ENCODE results near the gene SLC44A5.

The SLC44A5 gene

DNA sequence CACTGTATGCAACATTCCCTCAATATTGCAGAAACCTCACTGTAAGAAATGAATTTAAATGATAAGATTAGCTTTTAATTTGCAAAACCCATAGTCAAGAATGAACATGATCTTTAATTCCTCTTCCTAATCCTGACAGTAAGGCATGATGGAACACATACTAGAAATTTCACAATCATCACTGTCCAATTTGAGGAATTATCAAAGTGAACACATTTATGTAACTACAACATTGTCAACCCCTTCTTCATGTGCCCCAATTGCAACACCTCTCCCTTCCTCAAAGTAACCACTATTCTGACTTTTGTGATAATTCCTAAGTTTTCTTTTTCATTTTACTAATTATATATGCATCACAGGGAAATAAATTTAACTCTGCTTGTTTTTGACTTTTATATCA is 373.6 kb downstream of the SLC44A5 start:
- DNase-seq (ENCODE audit: low read depth), result no peak
- TF ChIP-seq, protein P1, sequence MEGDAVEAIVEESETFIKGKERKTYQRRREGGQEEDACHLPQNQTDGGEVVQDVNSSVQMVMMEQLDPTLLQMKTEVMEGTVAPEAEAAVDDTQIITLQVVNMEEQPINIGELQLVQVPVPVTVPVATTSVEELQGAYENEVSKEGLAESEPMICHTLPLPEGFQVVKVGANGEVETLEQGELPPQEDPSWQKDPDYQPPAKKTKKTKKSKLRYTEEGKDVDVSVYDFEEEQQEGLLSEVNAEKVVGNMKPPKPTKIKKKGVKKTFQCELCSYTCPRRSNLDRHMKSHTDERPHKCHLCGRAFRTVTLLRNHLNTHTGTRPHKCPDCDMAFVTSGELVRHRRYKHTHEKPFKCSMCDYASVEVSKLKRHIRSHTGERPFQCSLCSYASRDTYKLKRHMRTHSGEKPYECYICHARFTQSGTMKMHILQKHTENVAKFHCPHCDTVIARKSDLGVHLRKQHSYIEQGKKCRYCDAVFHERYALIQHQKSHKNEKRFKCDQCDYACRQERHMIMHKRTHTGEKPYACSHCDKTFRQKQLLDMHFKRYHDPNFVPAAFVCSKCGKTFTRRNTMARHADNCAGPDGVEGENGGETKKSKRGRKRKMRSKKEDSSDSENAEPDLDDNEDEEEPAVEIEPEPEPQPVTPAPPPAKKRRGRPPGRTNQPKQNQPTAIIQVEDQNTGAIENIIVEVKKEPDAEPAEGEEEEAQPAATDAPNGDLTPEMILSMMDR (IDR thresholded peaks at IDR 0.05; ENCODE audit: insufficient read depth, low read depth, low read length, missing control alignments), result no peak
- H3K4me3 ChIP-seq (ENCODE audit: low read length), result no peak overlapping the region

DNA sequence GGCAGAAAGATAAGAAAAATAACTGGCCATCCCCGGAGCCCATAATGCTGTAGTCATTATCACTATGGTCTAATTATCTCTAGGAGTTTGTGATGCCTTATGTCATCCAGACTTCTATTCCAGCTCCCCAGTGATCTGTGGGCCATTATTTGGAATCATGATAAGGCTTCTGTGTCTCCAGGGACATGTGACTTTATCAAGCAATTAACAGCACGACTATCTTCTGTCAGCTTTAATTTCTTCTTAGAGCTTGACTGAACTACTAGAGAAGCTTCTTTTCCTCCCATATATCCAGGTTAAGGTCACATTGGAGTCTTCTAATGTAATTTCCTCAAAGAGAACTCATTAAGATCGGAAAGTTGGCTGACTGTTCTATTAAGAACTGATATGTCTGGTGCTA is 376.4 kb downstream of the SLC44A5 start:
- no peak overlapping the region for H3K4me3 ChIP-seq (ENCODE audit: low read length)
- TF ChIP-seq, protein P1 (IDR thresholded peaks at IDR 0.05; ENCODE audit: insufficient read depth, low read depth, low read length, missing control alignments), result no peak
- DNase-seq (ENCODE audit: low read depth), result no peak

DNA sequence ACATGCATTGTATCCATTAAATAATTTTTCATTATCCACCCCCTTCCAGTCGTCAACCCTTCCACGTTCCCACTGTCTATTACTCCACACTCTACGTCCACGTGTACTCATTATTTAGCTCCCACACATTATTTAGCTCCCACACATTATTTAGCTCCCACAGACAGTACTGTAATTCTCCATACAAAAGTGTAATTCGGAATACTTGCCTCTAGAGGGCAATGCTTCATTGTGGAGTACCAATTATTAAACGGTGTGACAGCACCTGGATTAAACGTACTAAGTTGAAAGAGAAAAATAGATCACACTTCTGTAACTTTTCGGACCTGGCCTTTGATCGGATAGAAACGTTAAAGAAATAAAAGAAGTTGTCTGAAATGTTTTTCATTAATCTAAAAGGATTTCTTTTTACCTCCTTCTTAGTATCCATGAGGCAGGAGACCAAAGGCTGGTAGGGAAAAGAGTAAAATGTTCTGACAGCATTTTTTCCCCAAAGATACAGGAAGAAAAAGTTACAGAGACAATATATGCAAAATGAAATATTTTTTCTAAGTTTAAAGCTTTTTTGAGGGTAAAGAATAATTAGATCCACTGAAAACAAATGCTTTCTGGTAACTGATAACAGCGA is 377.5 kb downstream of the SLC44A5 start:
- DNase-seq (ENCODE audit: low read depth), result peak; percentile 59
- TF ChIP-seq, protein P1 (IDR thresholded peaks at IDR 0.05; ENCODE audit: insufficient read depth, low read depth, low read length, missing control alignments), result peak; percentile 61
- no peak overlapping the region for H3K4me3 ChIP-seq (ENCODE audit: low read length)

DNA sequence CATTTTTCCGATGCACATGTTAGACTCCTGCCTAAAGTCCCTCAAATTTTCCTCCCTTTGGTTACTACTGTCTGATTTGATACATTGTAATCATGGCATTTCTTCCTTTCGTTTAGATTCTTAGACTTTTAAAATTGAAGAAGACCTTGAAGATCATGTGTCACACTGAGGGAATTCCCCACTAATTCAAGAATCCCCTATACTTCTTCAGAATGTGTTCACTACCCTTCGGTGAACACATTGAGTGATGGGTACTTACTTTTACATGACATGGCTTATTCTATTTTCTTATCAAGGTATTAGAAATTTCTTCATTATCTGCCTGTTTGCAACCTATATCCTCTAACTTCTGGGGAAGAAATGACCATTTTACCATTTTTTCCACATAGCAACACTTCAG is 390.8 kb downstream of the SLC44A5 start:
- TF ChIP-seq, protein P1 (IDR thresholded peaks at IDR 0.05; ENCODE audit: insufficient read depth, low read depth, low read length, missing control alignments), result no peak
- H3K4me3 ChIP-seq (ENCODE audit: low read length), result no peak overlapping the region
- no peak for DNase-seq (ENCODE audit: low read depth)

DNA sequence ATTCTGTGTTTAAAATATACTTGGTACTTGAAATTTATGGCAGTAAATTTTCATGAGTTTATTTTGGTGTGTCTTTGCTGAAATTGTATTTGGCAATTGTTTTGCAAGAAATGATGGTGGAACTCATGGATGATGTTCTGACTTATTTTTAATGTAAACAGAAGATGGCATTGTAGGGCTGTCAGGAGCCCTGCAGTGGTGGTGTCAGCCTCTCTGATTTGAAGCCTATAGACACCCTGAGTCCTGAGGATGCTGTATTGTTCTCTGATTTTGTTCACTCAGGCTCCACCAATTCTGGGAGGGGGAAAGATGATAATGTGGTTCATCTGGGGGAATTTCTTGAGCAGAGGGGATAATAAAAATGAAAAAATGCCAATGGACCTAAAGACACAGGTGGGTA is 396.9 kb downstream of the SLC44A5 start:
- no peak overlapping the region for H3K4me3 ChIP-seq (ENCODE audit: low read length)
- TF ChIP-seq, protein P1 (IDR thresholded peaks at IDR 0.05; ENCODE audit: insufficient read depth, low read depth, low read length, missing control alignments), result no peak
- DNase-seq (ENCODE audit: low read depth), result no peak

DNA sequence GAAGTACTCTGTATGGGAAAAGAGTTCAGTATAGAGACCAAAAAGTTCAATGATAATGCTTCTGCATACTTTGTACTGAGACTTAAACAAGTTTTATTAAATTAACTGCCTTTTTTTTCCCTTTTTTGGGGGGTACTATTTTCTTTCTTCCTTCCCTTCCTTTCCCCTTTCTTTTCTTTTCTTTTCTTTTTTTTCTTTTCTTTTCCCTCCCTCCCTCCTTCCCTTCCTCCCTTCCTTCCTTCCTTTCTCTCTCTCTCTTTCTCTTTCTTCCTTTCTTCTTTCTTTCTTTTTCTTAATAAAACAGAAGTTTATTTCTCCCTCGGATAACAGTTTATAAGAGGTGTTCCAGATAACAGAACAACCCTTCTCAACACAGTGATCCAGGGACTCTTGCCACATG is 399.3 kb downstream of the SLC44A5 start:
- TF ChIP-seq, protein P1 (IDR thresholded peaks at IDR 0.05; ENCODE audit: insufficient read depth, low read depth, low read length, missing control alignments), result no peak
- H3K4me3 ChIP-seq (ENCODE audit: low read length), result no peak overlapping the region
- DNase-seq (ENCODE audit: low read depth), result no peak

DNA sequence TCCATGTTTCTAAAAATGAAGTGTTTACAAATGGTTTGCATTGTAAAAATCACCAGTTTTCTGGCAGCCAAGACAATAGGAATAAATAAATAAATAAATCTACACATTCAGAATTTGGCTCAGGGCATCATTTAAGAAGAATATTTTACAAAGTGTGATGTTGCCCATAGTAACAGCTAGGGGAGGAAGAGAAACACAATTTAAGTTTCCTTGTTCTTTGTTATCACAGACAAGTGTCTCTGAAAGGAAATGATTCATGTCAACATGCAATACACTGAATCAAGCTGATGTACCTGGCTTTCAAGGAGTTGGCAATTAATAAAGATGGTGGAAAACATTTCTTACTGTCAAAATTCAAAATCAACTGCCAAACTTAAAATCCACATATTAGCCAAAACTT is 402.1 kb downstream of the SLC44A5 start:
- peak; percentile 4 for DNase-seq (ENCODE audit: low read depth)
- TF ChIP-seq, protein P1 (IDR thresholded peaks at IDR 0.05; ENCODE audit: insufficient read depth, low read depth, low read length, missing control alignments), result no peak
- H3K4me3 ChIP-seq (ENCODE audit: low read length), result no peak overlapping the region

Data from epithelial cell of esophagus (primary cell).